Naive thymus-derived CD8-positive, alpha-beta T cell (primary cell): ENCODE results near the gene PDGFB. TPM values are rescaled to one million over a fixed set of nuclear protein-coding genes. Genes with fewer than 3 reads are reported as not detected.

Experiments used
- ATAC-seq, 2 donors: fragments of 150-1000 bp; cut with Tn5 transposase in 1 of 2; sonication (Bioruptor Pico), chemical (Tn5 transposase) in 1 of 2; 1 replicate in 1 of 2; 2 replicates in 1 of 2; pipeline ENCODE4 v1.10.0; 2021; ENCODE audit warnings: mild to moderate bottlenecking in 2 of 2, moderate library complexity in 2 of 2
- POLR2A ChIA-PET: fragments of 350-600 bp; sonication (Branson Sonifier 250); formaldehyde crosslinking; loops from one replicate; lab custom pipeline; 2021; ENCODE audit warnings: antibody characterized with exemption; lab: Charles Lee
- DNase-seq, 10 donors: peaks; one replicate each; pipeline versions ENCODE4 v3.0.0 to v3.0.0-alpha.2; 2020 to 2022
- H3K27ac Mint-ChIP-seq, 10 donors: one replicate each; pipeline ENCODE4 v1.8.0; 2020 to 2022; ENCODE audit warnings: mild to moderate bottlenecking in 10 of 10, mixed read lengths in 10 of 10, moderate library complexity in 4 of 10, inconsistent platforms in 1 of 10
- H3K27me3 Mint-ChIP-seq, 5 donors: one replicate each; pipeline ENCODE4 v1.8.0; 2021 to 2022; ENCODE audit warnings: mixed read lengths in 5 of 5
- H3K36me3 Mint-ChIP-seq, 3 donors: one replicate each; pipeline ENCODE4 v1.8.0; 2020 to 2022; ENCODE audit warnings: mixed read lengths in 3 of 3, mild to moderate bottlenecking in 2 of 3, inconsistent platforms in 1 of 3
- H3K4me1 Mint-ChIP-seq, 4 donors: one replicate each; pipeline ENCODE4 v1.8.0; 2021 to 2022; ENCODE audit warnings: mixed read lengths in 4 of 4
- H3K4me3 Mint-ChIP-seq, 10 donors: one replicate each; pipeline ENCODE4 v1.8.0; 2020 to 2022; ENCODE audit warnings: mild to moderate bottlenecking in 10 of 10, mixed read lengths in 10 of 10, moderate library complexity in 6 of 10, inconsistent platforms in 1 of 10
- H3K9me3 Mint-ChIP-seq, 9 donors: one replicate each; pipeline ENCODE4 v1.8.0; 2020 to 2022; ENCODE audit warnings: mixed read lengths in 9 of 9, mild to moderate bottlenecking in 3 of 9, inconsistent platforms in 1 of 9, moderate library complexity in 1 of 9
- polyA plus RNA-seq, 3 donors: library from polyadenylated mRNA; unstranded; fragments of 300-500 nt; fragmentation: Illumina TruSeq; gene quantifications; one replicate each; pipeline ENCODE4 v1.2.3, GENCODE V29; 2021
- total RNA-seq, 8 experiments: library from RNA in 2 of 8; stranded (reverse) in 2 of 8; gene quantifications; one replicate each; pipeline ENCODE4 v1.2.3 and lab custom pipeline; 2021 to 2026

The PDGFB gene
- total and polyA plus RNA-seq, 5 experiments from 2014 or later: 1.0 to 10.1 (median 3.9) TPM

DNA sequence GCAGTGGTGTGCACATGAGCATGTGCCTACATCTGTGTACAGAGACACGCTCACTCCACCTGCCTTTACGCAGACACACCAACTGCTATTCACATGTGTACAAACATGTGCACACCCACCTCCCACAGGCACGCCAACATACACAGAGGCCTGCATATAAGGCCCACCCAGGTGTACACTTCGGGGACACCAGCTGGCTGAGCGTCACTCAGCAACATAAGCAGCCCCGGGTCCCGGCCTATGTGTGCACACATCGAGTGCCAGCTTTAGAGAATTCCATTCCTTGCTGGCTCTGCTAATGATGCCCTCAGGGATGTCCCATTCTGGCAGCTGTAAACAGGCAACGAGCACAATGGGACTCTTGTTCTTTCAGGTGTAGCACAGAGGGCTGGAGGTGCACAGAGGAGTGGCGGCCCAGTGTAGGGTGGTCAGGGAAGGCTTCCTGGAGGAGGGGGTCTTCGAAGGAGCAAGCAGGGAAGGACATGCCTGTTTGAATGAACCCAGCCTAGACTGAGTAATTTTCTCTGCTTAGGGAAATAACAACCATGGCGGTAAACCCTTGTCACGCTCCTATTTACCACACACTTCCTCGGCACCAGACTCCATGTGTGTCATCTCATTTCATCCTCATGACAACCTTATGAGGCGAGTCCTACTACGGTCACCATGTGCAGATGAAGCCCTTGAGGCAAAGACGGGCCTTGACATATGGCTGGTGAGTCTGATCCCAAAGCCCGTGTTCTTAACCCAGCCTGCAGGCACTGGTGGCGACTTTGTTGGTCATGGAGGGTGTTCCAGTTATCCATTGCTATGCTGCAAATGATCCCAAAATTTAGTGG lies 39.6 kb upstream of the PDGFB start:
- Mint-ChIP-seq H3K4me1 (peaks cover 0 to 29% (median 6%) of the 10 kb centered on the region in 4 donors), H3K27ac (peak overlapping the region in 1 of 10 donors; percentile 38), H3K4me3 (no peak overlapping the region), H3K9me3 (peaks cover 0 to 13% (median 2%) of the 10 kb centered on the region in 9 donors), H3K27me3 (peaks cover 0 to 7% (median 3%) of the 10 kb centered on the region in 5 donors), H3K36me3 (no peaks in the 10 kb centered on the region)
- DNase-seq: no peak
- POLR2A ChIA-PET: no interaction called here
- ATAC-seq: no peak

DNA sequence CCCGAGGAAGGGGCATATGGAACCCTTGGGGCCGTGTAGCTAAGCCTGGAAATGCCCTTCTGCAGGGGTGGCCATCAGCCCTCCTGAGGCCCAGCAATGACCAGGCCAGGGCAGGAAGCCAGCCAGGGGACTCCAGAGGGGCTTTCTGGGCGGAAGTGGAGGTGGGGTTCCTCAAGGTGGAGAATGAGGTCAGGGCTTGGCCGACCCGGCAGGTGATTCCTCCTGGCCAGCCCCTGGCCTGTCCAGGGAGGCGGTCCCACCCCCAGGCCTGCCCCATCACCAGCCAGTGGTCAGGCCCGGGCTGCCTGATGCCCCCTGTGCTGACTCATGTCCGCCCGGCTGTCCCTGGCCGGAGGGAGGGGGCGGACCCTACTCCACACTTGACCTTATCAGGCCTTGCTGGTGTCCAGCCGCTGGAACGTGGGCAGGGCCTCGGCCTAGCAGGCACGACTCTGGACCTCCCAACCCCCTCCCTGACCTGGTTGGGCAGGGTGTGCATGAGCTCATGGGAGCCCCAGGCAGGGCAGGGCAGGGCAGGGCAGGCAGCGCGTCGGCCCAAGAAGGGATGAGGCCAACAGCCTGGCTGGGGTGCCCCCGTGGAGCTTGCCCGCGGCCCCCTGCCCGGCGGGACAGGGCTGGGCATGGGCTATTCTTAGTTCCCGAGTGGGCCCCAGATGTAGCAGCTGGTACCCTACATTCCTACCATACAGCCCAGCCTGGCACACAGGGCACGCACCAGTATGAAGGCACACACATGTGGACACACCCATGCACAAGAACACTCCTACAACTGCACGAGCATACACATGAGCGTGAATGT lies 38.8 kb upstream of the PDGFB start:
- peaks cover 0 to 11% (median 3%) of the 10 kb centered on the region in 5 donors for H3K27me3 Mint-ChIP-seq
- peaks cover 0 to 13% (median 2%) of the 10 kb centered on the region in 9 donors for H3K9me3 Mint-ChIP-seq
- ATAC-seq (no peak), DNase-seq (no peak)
- H3K36me3 Mint-ChIP-seq: no peaks in the 10 kb centered on the region
- H3K4me3 Mint-ChIP-seq: no peak overlapping the region
- H3K4me1 Mint-ChIP-seq: peaks cover 0 to 29% (median 6%) of the 10 kb centered on the region in 4 donors
- POLR2A ChIA-PET: no interaction called here
- peak overlapping the region in 1 of 10 donors; percentile 38 for H3K27ac Mint-ChIP-seq

DNA sequence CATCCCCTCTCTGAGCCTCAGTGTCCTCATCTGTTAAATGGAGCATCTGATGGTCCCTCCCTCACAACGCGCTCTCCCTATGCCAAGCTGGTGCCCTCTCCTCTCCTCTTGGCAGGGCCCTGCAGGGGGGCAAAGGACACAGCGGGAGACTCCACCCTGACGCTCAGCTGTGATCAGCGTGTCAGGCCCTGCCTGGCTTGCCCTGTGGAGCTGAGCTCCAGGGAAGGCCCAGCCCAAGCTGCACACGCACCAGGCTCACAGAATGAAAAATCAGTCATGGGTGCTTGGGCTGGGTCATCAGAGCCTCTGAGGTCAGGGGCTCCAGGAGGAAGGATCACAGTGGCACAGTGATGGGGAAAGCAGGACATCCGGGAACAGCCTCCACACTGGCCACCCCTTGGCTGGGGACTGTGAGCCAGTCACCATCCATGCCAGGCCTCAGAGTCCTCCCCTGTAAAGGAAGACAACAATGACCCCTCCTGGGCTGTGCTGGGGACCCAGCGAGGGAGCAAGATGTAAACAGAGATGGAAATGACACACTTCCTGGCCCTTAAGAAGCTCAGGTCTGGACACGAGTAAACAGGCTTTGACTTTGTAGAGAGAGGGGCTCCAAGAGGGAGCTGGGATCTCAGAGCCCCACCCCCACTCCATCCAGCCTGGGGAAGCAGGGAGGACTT lies 38.0 kb upstream of the PDGFB start:
- POLR2A ChIA-PET: interaction anchor here (0.7 kb wide), 1 partner anchor 283 kb away, joined by 3 read pairs; no protein-coding TSS in a partner anchor
- ATAC-seq: no peak

DNA sequence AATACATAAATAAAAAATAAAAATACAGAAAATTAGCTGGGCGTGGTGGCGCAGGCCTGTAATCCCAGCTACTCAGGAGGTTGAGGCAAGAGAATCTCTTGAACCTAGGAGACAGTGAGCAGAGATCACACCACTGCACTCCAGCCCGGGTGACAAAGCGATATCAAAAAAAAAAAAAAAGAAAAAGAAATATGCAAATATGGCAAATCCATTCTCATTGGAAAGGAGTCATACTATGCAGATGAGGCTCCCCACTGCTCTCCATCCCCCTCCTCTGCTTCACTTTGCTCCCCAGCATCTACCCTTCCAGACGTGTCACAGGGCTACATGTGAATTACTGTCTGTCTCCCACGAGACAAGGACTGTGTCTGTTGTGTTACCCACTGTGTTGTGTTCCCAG lies 36.3 kb upstream of the PDGFB start:
- POLR2A ChIA-PET: no interaction called here

More for the DNA sequence above, 38.0 kb upstream of the PDGFB start:
- Mint-ChIP-seq H3K27ac (peak overlapping the region in 2 of 10 donors; percentile 59), H3K4me1 (peaks cover 0 to 27% (median 6%) of the 10 kb centered on the region in 4 donors), H3K27me3 (peaks cover 0 to 11% (median 3%) of the 10 kb centered on the region in 5 donors), H3K36me3 (no peaks in the 10 kb centered on the region), H3K9me3 (peaks cover 0 to 13% (median 2%) of the 10 kb centered on the region in 9 donors), H3K4me3 (no peak overlapping the region)
- no peak for DNase-seq

DNA sequence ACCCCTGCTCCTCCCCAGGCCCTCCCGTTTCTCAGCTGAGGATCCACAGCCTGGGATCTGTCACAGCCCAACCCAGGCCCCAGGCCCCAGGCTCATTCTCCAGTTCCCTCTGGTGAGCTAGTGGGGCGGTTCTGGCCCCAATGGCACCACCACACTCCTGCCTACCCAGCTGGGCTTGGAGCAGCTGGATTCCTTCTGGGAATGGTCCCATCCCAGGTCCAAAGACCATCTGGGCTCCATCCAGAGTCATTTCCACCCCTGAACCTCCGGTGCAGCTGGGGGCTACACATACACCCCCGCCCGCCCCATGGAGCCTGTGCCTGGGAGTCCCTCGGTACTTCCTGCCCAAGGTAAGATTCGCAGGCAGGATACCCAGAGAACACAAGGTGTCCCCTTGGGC lies 35.5 kb upstream of the PDGFB start:
- no peaks in the 10 kb centered on the region for H3K36me3 Mint-ChIP-seq
- H3K27ac Mint-ChIP-seq: peak overlapping the region in 1 of 10 donors; percentile 19
- POLR2A ChIA-PET: no interaction called here
- no peak overlapping the region for H3K4me3 Mint-ChIP-seq
- ATAC-seq (no peak), DNase-seq (no peak)
- H3K9me3 Mint-ChIP-seq: peaks cover 0 to 11% (median 1%) of the 10 kb centered on the region in 9 donors
- peaks cover 3 to 17% (median 10%) of the 10 kb centered on the region in 5 donors for H3K27me3 Mint-ChIP-seq
- H3K4me1 Mint-ChIP-seq: peaks cover 0 to 10% (median 3%) of the 10 kb centered on the region in 4 donors

More for the DNA sequence above, 36.3 kb upstream of the PDGFB start:
- H3K36me3 Mint-ChIP-seq: no peaks in the 10 kb centered on the region
- ATAC-seq: no peak
- peaks cover 0 to 14% (median 2%) of the 10 kb centered on the region in 9 donors for H3K9me3 Mint-ChIP-seq
- no peak for DNase-seq
- no peak overlapping the region for H3K4me3 Mint-ChIP-seq
- peak overlapping the region in 2 of 10 donors; percentile 23 to 78 for H3K27ac Mint-ChIP-seq
- H3K27me3 Mint-ChIP-seq: peaks cover 4 to 15% (median 10%) of the 10 kb centered on the region in 5 donors
- peaks cover 0 to 13% (median 3%) of the 10 kb centered on the region in 4 donors for H3K4me1 Mint-ChIP-seq

DNA sequence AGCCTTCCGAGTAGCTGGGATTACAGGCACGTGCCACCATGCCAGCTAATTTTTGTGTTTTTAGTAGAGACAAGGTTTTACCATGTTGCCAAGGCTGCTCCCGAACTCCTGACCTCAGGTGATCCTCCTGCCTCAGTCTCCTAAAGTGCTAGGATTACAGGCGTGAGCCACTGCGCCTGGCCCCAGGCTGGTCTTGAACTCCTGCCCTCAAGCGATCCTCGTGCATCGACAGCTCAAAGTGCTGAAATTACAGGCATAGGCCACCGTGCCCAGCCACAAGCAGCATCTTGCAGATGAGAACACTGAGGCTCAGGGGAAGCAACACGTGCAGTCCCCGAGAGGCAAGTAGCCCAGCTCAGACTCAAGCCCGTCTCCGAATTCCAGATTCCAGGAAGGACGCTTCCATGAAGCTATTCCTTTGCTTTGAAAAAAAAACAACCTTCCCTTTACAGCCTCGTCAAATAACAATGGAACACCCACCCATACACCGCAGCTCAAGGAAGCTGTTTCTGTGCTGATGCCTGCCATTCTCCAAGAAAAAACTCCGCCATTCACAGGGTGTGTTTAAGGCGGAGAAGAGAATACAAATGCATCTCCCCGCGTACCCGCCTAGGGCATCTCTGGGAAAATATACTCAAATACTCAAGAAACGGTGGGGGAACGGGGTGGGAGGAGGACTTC lies 34.5 kb upstream of the PDGFB start:
- H3K4me3 Mint-ChIP-seq: no peak overlapping the region
- peaks cover 0 to 6% (median 0%) of the 10 kb centered on the region in 9 donors for H3K9me3 Mint-ChIP-seq
- no peak for ATAC-seq
- DNase-seq: no peak
- peak overlapping the region in 1 of 10 donors; percentile 4 for H3K27ac Mint-ChIP-seq
- H3K27me3 Mint-ChIP-seq: peaks cover 3 to 17% (median 10%) of the 10 kb centered on the region in 5 donors
- H3K36me3 Mint-ChIP-seq: no peaks in the 10 kb centered on the region
- POLR2A ChIA-PET: no interaction called here
- H3K4me1 Mint-ChIP-seq: peaks cover 0 to 10% (median 3%) of the 10 kb centered on the region in 4 donors

DNA sequence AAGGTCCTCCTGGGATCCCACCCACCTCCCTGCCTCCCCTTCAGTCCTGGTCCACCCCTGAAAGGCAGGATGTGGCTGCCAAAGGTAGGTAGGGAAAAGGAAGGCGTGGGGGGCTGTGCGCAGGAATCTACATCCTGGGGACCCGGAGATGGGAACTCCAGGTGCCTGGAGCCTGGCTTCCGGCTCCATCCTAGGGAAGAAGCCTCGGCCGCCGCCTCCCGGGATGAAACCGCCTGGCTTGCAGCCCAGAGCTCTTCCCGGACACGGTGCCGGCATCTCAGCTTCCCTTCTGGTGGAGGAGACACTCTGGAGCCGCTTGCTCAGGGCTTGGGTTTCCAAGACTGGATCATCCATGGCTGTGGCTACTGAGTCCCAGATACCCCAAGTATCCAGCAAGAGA lies 33.3 kb upstream of the PDGFB start:
- Mint-ChIP-seq H3K4me3 (no peak overlapping the region), H3K9me3 (peaks cover 0 to 6% (median 0%) of the 10 kb centered on the region in 9 donors), H3K36me3 (no peaks in the 10 kb centered on the region), H3K27me3 (peaks cover 3 to 17% (median 10%) of the 10 kb centered on the region in 5 donors), H3K27ac (no peak overlapping the region), H3K4me1 (peaks cover 0 to 10% (median 3%) of the 10 kb centered on the region in 4 donors)
- POLR2A ChIA-PET: no interaction called here
- no peak for ATAC-seq
- no peak for DNase-seq

DNA sequence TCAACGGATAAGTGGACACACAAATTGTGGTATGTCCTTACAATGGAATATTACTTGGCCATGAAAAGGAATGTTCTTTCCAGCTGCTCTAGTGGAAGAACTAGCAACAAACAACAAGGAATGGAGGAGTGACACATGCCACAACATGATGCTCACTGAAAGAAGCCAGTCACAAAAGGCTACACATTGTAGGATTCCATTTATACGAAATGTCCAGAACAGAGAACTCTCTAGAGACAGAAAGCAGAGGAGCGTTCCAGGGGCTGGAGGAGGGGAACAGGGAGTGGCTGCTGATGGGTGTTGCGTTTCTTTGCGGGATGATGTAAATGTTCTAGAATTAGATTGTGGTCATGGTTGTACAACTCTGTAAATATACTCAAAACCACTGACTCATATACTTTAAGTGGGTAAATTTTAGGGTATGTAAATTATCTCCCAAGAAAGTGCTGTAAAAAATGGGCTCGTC lies 32.4 kb upstream of the PDGFB start:
- Mint-ChIP-seq H3K4me3 (no peak overlapping the region), H3K9me3 (peaks cover 0 to 6% (median 0%) of the 10 kb centered on the region in 9 donors), H3K27me3 (peaks cover 3 to 17% (median 10%) of the 10 kb centered on the region in 5 donors), H3K27ac (no peak overlapping the region), H3K36me3 (no peaks in the 10 kb centered on the region), H3K4me1 (peaks cover 0 to 6% (median 2%) of the 10 kb centered on the region in 4 donors)
- no peak for ATAC-seq
- POLR2A ChIA-PET: no interaction called here
- DNase-seq: no peak

DNA sequence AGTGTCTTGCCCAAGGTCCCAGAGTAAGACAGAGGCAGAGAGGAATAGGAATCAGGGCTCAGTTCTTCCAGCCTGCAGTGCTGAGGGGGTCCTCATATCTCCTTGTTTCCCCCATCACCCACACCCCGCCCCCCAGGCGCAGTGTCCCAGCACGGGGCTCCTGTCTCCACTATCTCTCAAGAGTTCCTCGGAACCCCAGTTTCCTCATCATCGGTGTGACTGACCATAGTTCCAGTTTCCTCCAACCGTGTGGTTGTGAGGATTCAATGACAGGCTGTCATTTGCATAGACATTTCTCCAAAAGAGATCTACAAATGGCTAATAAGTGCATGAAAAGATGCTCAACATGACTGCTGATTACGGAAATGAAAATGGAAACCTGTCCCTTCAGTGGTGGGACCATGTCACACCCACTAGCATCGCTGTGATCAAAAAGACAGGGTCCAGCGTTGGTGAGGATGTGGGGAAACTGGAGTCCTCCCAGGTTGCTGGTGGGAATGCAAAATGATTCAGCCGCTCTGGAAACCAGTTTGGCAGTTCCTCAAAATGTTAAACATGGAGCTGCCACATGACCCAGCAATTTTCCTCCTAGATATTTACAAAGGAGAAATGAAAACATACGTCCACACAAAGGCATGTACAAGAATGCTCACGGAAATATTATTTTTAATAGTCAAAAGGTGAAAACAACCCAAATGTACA lies 31.8 kb upstream of the PDGFB start:
- no peak overlapping the region for H3K4me3 Mint-ChIP-seq
- no peaks in the 10 kb centered on the region for H3K36me3 Mint-ChIP-seq
- ATAC-seq (no peak), DNase-seq (no peak)
- POLR2A ChIA-PET: no interaction called here
- peaks cover 3 to 17% (median 10%) of the 10 kb centered on the region in 5 donors for H3K27me3 Mint-ChIP-seq
- H3K4me1 Mint-ChIP-seq: peaks cover 0 to 5% (median under 1%) of the 10 kb centered on the region in 4 donors
- no peak overlapping the region for H3K27ac Mint-ChIP-seq
- H3K9me3 Mint-ChIP-seq: peaks cover 0 to 6% (median 0%) of the 10 kb centered on the region in 9 donors

DNA sequence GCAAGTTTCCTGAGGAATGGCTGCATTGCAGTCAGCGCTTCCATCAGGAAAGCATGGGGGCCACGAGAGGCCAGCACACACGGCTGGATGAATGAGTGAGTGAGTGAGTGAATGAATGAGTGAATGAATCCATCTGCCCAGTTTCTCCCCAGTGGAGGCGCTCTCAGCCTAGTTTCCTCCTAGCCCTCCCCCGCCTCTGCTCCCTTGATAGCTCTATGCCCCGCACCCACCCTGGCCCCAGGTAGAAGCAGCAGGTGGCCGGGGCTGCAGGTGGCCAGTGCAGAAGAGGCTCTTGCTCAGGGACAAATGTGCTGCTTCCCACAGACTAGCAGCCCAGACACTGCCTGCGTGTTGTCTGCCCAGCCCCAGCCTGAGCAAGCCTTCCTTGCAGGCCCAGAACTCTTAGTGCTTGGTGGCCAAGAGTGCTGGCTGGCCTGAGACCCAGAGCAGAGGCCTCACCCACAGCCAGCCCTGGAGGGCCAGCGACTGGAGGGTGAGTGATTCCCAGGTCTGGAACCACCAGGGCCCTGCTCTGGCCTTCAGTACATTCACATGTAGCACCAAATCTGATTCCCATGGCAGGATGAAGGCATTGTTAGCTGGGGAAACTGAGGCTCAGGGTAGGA lies 31.1 kb upstream of the PDGFB start:
- no peak for ATAC-seq
- H3K4me3 Mint-ChIP-seq: no peak overlapping the region
- POLR2A ChIA-PET: no interaction called here

More for the DNA sequence above, 31.1 kb upstream of the PDGFB start:
- Mint-ChIP-seq H3K27ac (no peak overlapping the region), H3K36me3 (no peaks in the 10 kb centered on the region), H3K4me1 (no peaks in the 10 kb centered on the region), H3K27me3 (peaks cover 3 to 17% (median 10%) of the 10 kb centered on the region in 5 donors), H3K9me3 (peaks cover 0 to 10% (median 0%) of the 10 kb centered on the region in 9 donors)
- DNase-seq: no peak
